ENCODE measurements around the gene PGBD1. TPM values are rescaled to one million over a fixed set of nuclear protein-coding genes. Genes with fewer than 3 reads are reported as not detected.
A peak's percentile ranks its signal among the peaks of the same experiment; 100 is the strongest.

PGBD1 gene
- total RNA-seq (9.6 and 10.1 TPM in 2 replicates), polyA plus RNA-seq (3.4 and 4.2 TPM in 2 replicates), polyA minus RNA-seq (4.2 and 6.1 TPM in 2 replicates), Bru-seq, nascent RNA (percentile 75 among the genes with signal in this experiment), BruChase-seq, experiment 1, labeled RNA remaining after a 6-hour chase (percentile 70 among the genes with signal in this experiment), BruChase-seq, experiment 2, labeled RNA remaining after a 2-hour chase (percentile 68 among the genes with signal in this experiment)
- polyA plus RNA-seq (2011; cell fraction: cytosol; rRNA removed) = 6.4 and 6.9 TPM in 2 replicates
- polyA plus RNA-seq (2011; cell fraction: nucleus; rRNA removed) = 9.4 and 10.7 TPM in 2 replicates
- 5.8 and 9.4 TPM in 2 replicates for polyA plus RNA-seq (2012)
- 3.0 TPM for polyA minus RNA-seq (2011; cell fraction: cytosol; rRNA and poly(A)+ RNA removed)
- polyA minus RNA-seq (2011; cell fraction: nucleus; rRNA and poly(A)+ RNA removed) = 2.9 and 3.4 TPM in 2 replicates
- long read RNA-seq, transcript PGBD1-201 (7 exons, 3,100 nt) = major isoform, 6 of 32 reads
- long read RNA-seq, partial matches to known transcripts = 20 of 32 reads
- long read RNA-seq, other reads (novel, unspliced or antisense) = 6 of 32 reads

DNA sequence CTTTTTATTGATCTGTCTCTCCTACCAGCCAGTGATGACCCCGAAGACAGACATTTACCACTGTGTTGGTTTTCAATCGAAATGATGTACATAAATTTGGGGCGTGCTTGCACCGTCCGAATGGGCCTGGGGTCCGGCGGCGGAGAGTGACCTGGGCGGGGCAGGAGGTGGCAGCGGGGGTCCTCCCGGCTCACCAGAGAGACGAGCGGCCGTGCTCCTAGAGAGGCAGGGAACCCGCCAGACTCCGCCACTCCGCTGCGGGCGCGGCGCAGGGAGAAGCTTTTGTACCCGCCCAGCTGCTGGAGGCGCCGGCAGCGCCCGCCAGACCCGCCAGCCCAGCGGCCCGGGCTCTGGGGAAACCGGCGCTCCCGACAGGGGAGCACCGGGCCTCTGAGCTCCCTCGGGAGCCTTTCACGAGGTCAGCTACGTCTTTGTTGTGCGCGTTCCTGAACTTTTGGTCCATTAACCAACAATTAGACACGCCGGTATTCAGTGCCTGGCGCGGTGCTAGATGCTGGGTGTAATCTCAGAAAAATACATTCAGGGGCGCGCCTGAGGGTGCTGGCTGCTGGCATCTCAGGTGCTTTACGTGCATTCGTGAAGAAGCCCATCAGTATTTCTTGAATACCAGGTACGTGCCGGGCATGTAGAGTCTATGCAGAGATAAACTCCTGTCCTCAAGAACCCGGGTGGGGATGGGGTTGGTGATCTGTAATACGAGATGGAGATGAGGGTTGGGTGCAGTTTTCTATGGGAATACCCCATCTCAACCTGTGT is at the start of gene PGBD1:
TSS of gene PGBD1 (plus strand) at position 285 of the 777 bp plus-strand sequence. CDS start 2,242 bp downstream, outside the sequence.
- peaks cover 7% of the 10 kb centered on the region for H3K4me1 ChIP-seq (ENCODE audit: control insufficient read depth, extremely low read depth, insufficient read depth, low read length)
- DNase-seq (ENCODE audit: low read depth, low spot score) = peak; percentile 77
- H3K36me3 ChIP-seq (ENCODE audit: control insufficient read depth in 2 of 2, extremely low read depth in 1 of 2, insufficient read depth in 2 of 2, low read length in 2 of 2) = peaks cover 6 to 10% of the 10 kb centered on the region in 2 experiments
- no peaks in the 10 kb centered on the region for H4K20me1 ChIP-seq (replicated peaks; ENCODE audit: control insufficient read depth, extremely low read depth, insufficient read depth, low read length)
- peak within 1 kb of the TSS; percentile 46 for H3K27ac ChIP-seq (ENCODE audit: insufficient read depth, low read depth, low read length)
- FAIRE-seq = peak; percentile 59
- peak within 1 kb of the TSS; percentile 82 for H3K9ac ChIP-seq (replicated peaks; ENCODE audit: extremely low read depth, insufficient read depth, low read length)
- TF ChIP-seq POLR2A (IDR thresholded peaks at IDR 0.05; ENCODE audit: low read depth, low read length) (peak; percentile 81), MYC (IDR thresholded peaks at IDR 0.05; ENCODE audit: low read depth, low read length) (no peak), FOS (IDR thresholded peaks at IDR 0.05; ENCODE audit: borderline replicate concordance, insufficient read depth, low read length) (no peak), POLR2AphosphoS5 (IDR thresholded peaks at IDR 0.05; ENCODE audit: insufficient read depth, low read depth, low read length) (peak; percentile 79), GATA2 (IDR thresholded peaks at IDR 0.05; ENCODE audit: insufficient read depth, insufficient read length, low read depth, low read length) (no peak), JUN (IDR thresholded peaks at IDR 0.05; ENCODE audit: borderline replicate concordance, insufficient read depth, insufficient read length, low read depth) (no peak), EZH2 (IDR thresholded peaks at IDR 0.05; ENCODE audit: borderline replicate concordance, low read depth, low read length, severe bottlenecking) (no peak)
- TF ChIP-seq, protein P1, sequence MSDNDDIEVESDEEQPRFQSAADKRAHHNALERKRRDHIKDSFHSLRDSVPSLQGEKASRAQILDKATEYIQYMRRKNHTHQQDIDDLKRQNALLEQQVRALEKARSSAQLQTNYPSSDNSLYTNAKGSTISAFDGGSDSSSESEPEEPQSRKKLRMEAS (IDR thresholded peaks at IDR 0.05; ENCODE audit: insufficient read depth, insufficient read length) = no peak
- TF ChIP-seq, protein P2, sequence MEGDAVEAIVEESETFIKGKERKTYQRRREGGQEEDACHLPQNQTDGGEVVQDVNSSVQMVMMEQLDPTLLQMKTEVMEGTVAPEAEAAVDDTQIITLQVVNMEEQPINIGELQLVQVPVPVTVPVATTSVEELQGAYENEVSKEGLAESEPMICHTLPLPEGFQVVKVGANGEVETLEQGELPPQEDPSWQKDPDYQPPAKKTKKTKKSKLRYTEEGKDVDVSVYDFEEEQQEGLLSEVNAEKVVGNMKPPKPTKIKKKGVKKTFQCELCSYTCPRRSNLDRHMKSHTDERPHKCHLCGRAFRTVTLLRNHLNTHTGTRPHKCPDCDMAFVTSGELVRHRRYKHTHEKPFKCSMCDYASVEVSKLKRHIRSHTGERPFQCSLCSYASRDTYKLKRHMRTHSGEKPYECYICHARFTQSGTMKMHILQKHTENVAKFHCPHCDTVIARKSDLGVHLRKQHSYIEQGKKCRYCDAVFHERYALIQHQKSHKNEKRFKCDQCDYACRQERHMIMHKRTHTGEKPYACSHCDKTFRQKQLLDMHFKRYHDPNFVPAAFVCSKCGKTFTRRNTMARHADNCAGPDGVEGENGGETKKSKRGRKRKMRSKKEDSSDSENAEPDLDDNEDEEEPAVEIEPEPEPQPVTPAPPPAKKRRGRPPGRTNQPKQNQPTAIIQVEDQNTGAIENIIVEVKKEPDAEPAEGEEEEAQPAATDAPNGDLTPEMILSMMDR (IDR thresholded peaks at IDR 0.05; ENCODE audit: extremely low read depth in 1 of 2, insufficient read depth in 1 of 2, low read depth in 1 of 2, low read length in 2 of 2) = no peak
- CTCF ChIA-PET = interaction anchor here (0.7 to 1.8 kb wide), 7 partner anchors 14 to 162 kb away, joined by 3 to 19 read pairs (median 5); partner anchors contain the start of genes ZKSCAN4, ZKSCAN8, ZSCAN23 and ZSCAN26
- intact Hi-C loops (cut with micrococcal nuclease) (loop anchor here (1.0 to 10.0 kb wide), 10 partner anchors 15 to 403 kb away; partner anchors contain the start of genes ZKSCAN3, ZKSCAN4, ZKSCAN8 and ZNF165), dilution Hi-C loops (cut with MboI; ENCODE audit: extremely low pct_ligation_motif_present, low sequenced_read_pairs) (no loop called here)
- no peaks in the 10 kb centered on the region for H3K27me3 ChIP-seq (ENCODE audit: control insufficient read depth in 2 of 2, insufficient read depth in 2 of 2, low read length in 2 of 2)
- peaks cover 16% of the 10 kb centered on the region for H3K79me2 ChIP-seq (ENCODE audit: control insufficient read depth, insufficient read depth, low read length)
- no TSS peak for BruUV-seq (replicated peaks)
- POLR2A ChIA-PET = interaction anchor here (0.5 to 2.1 kb wide), 5 partner anchors 14 to 90 kb away, joined by 3 to 7 read pairs (median 5); partner anchors contain the start of genes ZKSCAN4, ZSCAN26 and ZSCAN31
- no peaks in the 10 kb centered on the region for H3K9me3 ChIP-seq (replicated peaks; ENCODE audit: control insufficient read depth, insufficient read depth, low read length)
- H3K4me2 ChIP-seq (ENCODE audit: insufficient read depth, low read length) = peak within 1 kb of the TSS; percentile 96
- peak within 1 kb of the TSS; percentile 68 to 96 (median 93) for H3K4me3 ChIP-seq (replicated peaks in 1 of 3; ENCODE audit: insufficient read depth in 1 of 3, low read depth in 1 of 3, low read length in 3 of 3)
- H2AFZ ChIP-seq (ENCODE audit: low read depth, low read length) = peak within 1 kb of the TSS; percentile 91
- H3K9me1 ChIP-seq (replicated peaks; ENCODE audit: control insufficient read depth, extremely low read depth, insufficient read depth, low read length) = no peaks in the 10 kb centered on the region
